Measurements from ENCODE around the gene SYNM.
A peak's percentile ranks its signal among the peaks of the same experiment; 100 is the strongest.

SYNM gene

DNA sequence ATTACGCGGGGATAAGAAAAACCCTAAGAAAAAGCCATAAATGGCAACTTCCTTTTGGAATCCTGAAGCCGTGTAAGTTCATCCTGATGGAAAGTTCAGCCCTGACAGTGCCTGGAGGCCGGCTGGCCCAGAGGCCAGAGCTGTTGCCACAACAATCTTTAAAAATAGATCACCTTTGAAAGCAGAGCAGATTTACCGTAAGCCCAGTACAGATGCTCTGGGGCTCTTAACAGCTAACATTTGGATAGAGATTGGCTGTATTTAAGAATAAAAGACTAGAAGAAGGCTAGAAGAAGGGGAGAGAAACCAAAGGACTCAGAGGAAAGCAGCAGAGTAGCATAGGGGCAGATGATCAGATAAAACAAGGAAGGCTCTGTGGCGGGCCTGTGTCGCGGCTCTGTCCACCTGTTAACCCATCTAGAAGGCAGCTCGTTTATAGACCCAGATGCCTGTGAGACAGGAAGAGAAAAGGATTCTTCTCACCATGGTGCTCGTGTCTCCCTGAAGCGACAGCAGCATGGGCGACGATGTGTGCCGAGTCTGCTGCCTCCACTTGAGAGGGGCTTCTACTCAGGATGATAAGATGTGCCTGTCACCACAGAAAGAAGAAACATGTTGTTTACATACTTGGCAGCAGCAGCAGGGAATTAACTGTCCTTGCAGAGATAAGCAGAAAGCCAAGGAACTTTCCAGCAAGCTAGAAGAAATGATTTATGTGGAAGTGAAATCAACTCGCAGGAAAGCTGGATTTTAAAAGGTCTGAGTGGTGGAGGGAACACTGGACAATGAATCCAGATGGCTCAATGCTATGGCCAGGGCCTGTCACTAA is 69.9 kb downstream of the SYNM start:
- Mint-ChIP-seq H3K9me3 (no peaks in the 10 kb centered on the region), H3K4me1 (no peaks in the 10 kb centered on the region), H3K27ac (peak overlapping the region; percentile 20), H3K4me3 (no peak overlapping the region), H3K27me3 (no peaks in the 10 kb centered on the region), H3K36me3 (no peaks in the 10 kb centered on the region)
- DNase-seq = no peak
- CTCF ChIA-PET = no interaction called here

DNA sequence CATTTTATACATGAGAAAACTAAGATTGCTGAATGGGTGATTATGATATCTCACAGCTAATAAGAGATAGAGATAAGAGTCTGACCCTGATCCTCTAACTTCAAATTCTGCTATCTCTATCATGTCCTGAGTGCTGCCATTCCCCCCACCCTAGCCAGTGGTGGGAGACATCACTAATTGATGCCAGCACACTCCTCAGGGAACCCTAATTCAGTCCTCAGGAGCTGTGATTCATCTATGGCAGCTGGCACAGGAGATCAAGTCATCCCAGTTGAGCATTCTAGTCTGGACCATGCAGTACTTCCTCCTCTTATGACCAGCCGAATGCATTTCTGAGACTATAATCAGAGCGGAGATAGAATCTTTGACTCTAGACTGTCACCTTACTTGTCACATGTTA is 71.9 kb downstream of the SYNM start:
- CTCF ChIA-PET = no interaction called here
- H3K4me3 Mint-ChIP-seq = no peak overlapping the region
- no peaks in the 10 kb centered on the region for H3K9me3 Mint-ChIP-seq
- H3K27me3 Mint-ChIP-seq = peaks cover 6% of the 10 kb centered on the region
- no peak for DNase-seq
- no peak overlapping the region for H3K27ac Mint-ChIP-seq
- no peaks in the 10 kb centered on the region for H3K36me3 Mint-ChIP-seq
- H3K4me1 Mint-ChIP-seq = no peaks in the 10 kb centered on the region

DNA sequence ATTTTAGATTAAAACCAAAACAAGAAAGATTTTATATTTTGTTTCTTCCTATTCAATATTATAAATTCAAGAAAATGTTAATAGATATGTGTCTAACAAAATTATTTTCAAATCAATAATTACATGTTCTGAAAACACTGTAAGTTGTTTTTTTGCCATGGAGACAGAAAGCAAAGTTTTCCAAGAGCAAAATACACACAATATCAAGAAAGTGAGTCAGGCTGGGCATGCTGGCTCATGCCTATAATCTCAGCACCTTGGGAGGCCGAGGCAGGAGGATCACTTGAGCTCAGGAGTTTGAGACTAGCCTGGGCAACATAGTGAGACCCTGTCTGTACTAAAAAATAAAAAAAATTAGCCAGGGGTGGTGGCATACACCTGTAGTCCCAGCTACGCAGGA is 72.8 kb downstream of the SYNM start:
- Mint-ChIP-seq H3K27ac (no peak overlapping the region), H3K36me3 (no peaks in the 10 kb centered on the region), H3K9me3 (no peaks in the 10 kb centered on the region), H3K4me3 (no peak overlapping the region), H3K27me3 (peaks cover 6% of the 10 kb centered on the region), H3K4me1 (no peaks in the 10 kb centered on the region)
- CTCF ChIA-PET = no interaction called here
- no peak for DNase-seq

DNA sequence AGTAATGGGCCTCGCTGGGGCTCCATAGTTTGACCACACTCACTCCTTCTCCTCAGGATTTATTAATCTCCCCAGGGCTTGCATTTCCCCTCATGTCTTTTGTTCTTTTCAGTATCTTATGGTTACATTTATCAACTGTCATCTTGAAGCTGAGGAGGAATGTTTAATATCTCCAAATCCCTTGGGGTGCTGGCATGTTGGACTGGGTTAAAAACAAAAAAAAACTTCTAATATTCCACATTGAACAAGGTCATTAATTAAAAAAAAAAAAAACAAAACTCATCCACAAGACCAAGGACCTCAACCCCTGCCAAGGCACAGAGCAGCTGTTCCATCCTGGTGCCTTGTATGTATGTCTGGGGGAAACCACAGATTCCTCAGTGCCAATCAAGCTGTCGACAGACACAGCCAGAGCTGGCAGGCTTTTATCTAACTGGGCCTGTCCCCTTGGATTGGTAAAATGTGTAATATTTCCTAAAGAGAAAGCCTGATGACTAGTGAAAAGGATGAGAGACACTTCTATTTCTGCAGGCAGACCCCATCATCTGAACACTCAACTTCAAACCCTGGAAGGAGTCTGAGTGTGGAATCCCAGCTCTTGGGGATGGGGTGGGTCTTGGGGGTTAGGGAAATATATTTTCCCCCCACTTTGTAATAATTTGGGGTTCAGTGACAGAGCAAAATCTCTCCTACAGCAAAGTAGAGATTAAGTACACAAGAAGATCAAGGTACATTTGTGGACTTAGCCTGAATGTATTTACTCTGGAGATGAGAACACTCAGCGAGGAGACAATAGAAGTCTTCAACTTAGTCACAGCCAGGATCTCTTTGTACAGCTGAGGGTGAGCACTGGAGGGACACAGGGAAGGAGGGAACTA is 75.4 kb downstream of the SYNM start:
- Mint-ChIP-seq H3K4me1 (no peaks in the 10 kb centered on the region), H3K9me3 (no peaks in the 10 kb centered on the region), H3K36me3 (no peaks in the 10 kb centered on the region), H3K27ac (no peak overlapping the region), H3K4me3 (no peak overlapping the region), H3K27me3 (peaks cover 6% of the 10 kb centered on the region)
- no peak for DNase-seq
- CTCF ChIA-PET = no interaction called here

GRCh38 chr15:99180964-99181306 is 76.1 kb downstream of the SYNM start:
- Mint-ChIP-seq H3K27me3 (peaks cover 6% of the 10 kb centered on the region), H3K4me1 (no peaks in the 10 kb centered on the region), H3K36me3 (no peaks in the 10 kb centered on the region), H3K9me3 (no peaks in the 10 kb centered on the region), H3K27ac (no peak overlapping the region), H3K4me3 (no peak overlapping the region)
- CTCF ChIA-PET = interaction anchor here (0.9 kb wide), 1 partner anchor 104 kb away, joined by 3 read pairs; no protein-coding TSS in a partner anchor
- no peak for DNase-seq

- Mint-ChIP-seq H3K36me3 (no peaks in the 10 kb centered on the region), H3K4me3 (no peak overlapping the region), H3K27me3 (peaks cover 6% of the 10 kb centered on the region), H3K9me3 (no peaks in the 10 kb centered on the region), H3K4me1 (no peaks in the 10 kb centered on the region), H3K27ac (no peak overlapping the region)
- DNase-seq = no peak
- CTCF ChIA-PET = interaction anchor here (0.6 to 0.9 kb wide), 3 partner anchors 30 to 1704 kb away, joined by 3 read pairs; no protein-coding TSS in a partner anchor
Measured at GRCh38 chr15:99181545-99181971, 76.7 kb downstream of the SYNM start.

GRCh38 chr15:99182791-99183190 is 77.9 kb downstream of the SYNM start:
- H3K36me3 Mint-ChIP-seq = no peaks in the 10 kb centered on the region
- H3K4me1 Mint-ChIP-seq = no peaks in the 10 kb centered on the region

More at GRCh38 chr15:99182791-99183190, 77.9 kb downstream of the SYNM start:
- DNase-seq = no peak
- Mint-ChIP-seq H3K4me3 (no peak overlapping the region), H3K9me3 (no peaks in the 10 kb centered on the region), H3K27me3 (peaks cover 6% of the 10 kb centered on the region), H3K27ac (no peak overlapping the region)
- CTCF ChIA-PET = no interaction called here
